Mucosa of descending colon (tissue), 3 donors: ENCODE results near the gene FADS2. TPM values are rescaled to one million over a fixed set of nuclear protein-coding genes. Genes with fewer than 3 reads are reported as not detected.

Source experiments
- ATAC-seq: fragments of 200-7000 bp; cut with Tn5 transposase; one replicate; pipeline ENCODE4 v1.9.1; 2020; ENCODE audit warnings: mild to moderate bottlenecking, moderate library complexity
- DNase-seq, 3 donors: peaks; one replicate each; pipeline ENCODE4 v3.0.0-alpha.2; 2020
- H3K36me3 ChIP-seq: fragments of 200-600 bp; one replicate; pipeline ENCODE4 v1.8.0; 2021; ENCODE audit warnings: low read depth, mild to moderate bottlenecking
- H3K4me1 ChIP-seq: fragments of 200-600 bp; one replicate; pipeline ENCODE4 v1.8.0; 2021; ENCODE audit warnings: low read depth, mild to moderate bottlenecking
- H3K4me3 ChIP-seq: fragments of 200-600 bp; one replicate; pipeline ENCODE4 v1.8.0; 2021; ENCODE audit warnings: mild to moderate bottlenecking
- H3K9me3 ChIP-seq: fragments of 200-600 bp; one replicate; pipeline ENCODE4 v1.8.0; 2021; ENCODE audit warnings: mild to moderate bottlenecking
- intact Hi-C, 2 donors: fragments of 100-400 bp; cut with DNase I in 1 of 2; cut with micrococcal nuclease in 1 of 2; formaldehyde crosslinking; loops; one replicate each; pipeline versions ENCODE4 v1.11.0 to v1.11.1; 2022; cut with DNase I, micrococcal nuclease
- total RNA-seq, 3 donors: library from RNA; stranded (reverse); fragmentation: NEBNext Ultra II Directional in 2 of 3; extraction: Animal tissue kit (Norgen Biotek cat#: 25700) in 2 of 3; gene quantifications; one replicate each; pipeline versions ENCODE4 v1.2.1 to v1.2.4, GENCODE V29; 2021 to 2023
- TF ChIP-seq, protein P1 (sequence below): fragments of 200-600 bp; IDR thresholded peaks from one replicate; pipeline ENCODE4 v1.8.0; 2022; ENCODE audit warnings: antibody characterized with exemption, mild to moderate bottlenecking
- donor health status: DM: no; HTN: no; CAD: no; lungs with moderate emphysema.
- donor health status: DM: no; HTN: no; CAD: no.
- donor health status: DM: no; HTN: yes; CAD: no.

Gene FADS2
- total RNA-seq, 3 donors from 2014 or later: 2.5 to 29.3 (median 8.6) TPM

DNA sequence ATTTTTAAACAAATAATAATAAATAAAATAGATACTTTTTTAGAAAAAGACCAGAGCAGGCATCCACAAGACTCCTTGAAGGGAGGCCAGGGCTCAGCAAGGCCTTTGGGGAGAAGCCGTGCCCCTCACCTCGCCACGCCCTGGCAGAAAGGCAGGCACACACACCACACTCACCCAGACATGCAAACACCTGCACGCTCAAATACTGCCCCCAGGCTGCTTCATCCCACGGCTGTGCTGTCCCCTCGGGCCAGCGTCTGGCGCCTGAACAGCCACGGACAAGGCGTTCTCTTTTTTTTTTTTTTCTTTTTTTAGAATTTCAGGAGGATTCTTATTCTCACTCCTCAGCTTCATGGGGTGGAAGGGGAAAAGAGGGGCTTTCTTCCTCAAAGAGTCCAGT is 61.7 kb downstream of the FADS2 start:
- ATAC-seq (no peak), DNase-seq (no peak)
- Histone ChIP-seq H3K4me3 (no peak overlapping the region), H3K4me1 (peaks cover 14% of the 10 kb centered on the region), H3K36me3 (no peaks in the 10 kb centered on the region), H3K9me3 (no peaks in the 10 kb centered on the region)
- intact Hi-C loops: loop anchor here in 1 of 2 donors (10.0 kb wide), 1 partner anchor 55 kb away; no protein-coding TSS in a partner anchor
- TF ChIP-seq, protein P1, sequence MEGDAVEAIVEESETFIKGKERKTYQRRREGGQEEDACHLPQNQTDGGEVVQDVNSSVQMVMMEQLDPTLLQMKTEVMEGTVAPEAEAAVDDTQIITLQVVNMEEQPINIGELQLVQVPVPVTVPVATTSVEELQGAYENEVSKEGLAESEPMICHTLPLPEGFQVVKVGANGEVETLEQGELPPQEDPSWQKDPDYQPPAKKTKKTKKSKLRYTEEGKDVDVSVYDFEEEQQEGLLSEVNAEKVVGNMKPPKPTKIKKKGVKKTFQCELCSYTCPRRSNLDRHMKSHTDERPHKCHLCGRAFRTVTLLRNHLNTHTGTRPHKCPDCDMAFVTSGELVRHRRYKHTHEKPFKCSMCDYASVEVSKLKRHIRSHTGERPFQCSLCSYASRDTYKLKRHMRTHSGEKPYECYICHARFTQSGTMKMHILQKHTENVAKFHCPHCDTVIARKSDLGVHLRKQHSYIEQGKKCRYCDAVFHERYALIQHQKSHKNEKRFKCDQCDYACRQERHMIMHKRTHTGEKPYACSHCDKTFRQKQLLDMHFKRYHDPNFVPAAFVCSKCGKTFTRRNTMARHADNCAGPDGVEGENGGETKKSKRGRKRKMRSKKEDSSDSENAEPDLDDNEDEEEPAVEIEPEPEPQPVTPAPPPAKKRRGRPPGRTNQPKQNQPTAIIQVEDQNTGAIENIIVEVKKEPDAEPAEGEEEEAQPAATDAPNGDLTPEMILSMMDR: no peak

DNA sequence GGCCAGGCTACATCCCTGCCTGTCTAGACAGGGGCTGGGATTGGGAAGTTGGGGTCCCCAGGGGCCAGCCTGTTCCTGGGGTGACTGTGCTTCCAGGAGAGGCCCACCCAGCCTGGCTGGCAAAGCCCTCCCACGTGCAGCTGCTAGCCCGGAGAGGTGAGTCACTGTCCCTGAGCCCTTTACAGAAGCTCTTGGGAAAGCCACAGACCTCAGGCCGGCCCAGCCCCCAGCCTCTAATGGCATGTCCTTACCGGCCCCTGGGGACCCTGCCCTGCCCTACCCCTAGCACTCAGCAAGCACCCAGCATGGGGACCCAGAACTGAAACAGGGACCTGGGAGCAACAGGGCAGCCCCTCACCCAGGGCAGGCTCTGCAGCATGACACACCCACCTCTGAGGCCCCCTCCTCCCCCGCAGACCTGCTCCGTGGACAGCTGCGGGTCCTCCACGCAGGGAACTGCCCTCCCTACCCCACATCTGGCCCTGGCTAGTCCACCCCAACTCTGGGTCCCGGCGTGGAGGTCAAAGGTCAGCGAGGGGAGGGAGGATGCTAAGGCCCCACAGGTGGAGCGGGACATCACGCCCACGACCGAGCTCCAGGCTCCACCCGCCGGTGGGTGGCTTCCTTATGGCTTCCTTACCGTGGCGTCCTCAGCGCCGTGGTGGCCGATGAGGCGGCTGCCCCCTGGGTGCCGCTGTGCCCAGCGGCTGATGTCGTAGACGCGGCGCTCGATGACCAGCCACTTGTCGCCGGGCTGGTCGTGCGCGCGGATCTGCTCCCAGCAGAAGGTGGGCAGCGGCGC is 62.6 kb downstream of the FADS2 start:
- Histone ChIP-seq H3K36me3 (no peaks in the 10 kb centered on the region), H3K4me1 (peaks cover 14% of the 10 kb centered on the region), H3K4me3 (peak overlapping the region; percentile 31), H3K9me3 (no peaks in the 10 kb centered on the region)
- intact Hi-C loops: loop anchor here in 1 of 2 donors (10.0 kb wide), 1 partner anchor 54 kb away; no protein-coding TSS in a partner anchor
- DNase-seq (peak; percentile 40 to 75 (median 64)), ATAC-seq (peak; percentile 16)
- TF ChIP-seq, protein P1: no peak

DNA sequence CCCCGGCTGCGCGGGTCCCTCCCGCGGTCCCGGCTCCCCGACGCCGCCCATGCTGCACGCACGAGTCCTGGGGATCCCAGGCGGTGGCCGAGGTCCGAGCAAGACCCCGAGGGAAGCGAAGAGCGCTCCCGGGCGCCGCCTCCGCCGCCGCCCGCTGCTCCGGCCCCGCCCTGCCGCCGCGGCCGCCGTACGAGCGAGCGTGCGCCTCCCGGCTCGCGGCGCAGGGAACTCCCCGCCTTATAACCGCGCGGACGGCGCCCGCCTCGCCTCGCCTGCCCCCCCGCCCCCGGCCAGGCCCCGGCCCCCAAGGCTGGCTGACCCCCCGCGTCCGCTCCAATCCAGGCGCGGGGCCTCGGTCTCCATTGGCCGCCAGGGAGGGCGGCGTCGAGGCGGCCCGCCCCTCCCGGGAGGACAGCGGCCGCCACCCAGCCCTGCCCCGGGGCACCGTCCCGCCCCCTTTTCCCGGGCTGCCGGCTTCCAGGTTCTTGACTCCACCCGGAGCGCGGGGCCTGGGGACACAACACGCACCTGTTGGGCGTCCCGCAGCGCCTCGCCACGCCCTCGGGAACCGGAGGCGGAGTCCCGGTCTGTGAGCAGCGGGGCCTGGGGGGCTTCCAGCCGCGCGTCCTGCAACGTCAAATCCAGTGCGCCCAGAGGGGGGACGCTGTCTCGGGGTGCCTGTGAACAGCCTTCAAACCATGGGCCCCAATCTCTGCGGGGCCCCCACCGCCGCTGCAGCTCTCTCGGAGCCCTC is 63.4 kb downstream of the FADS2 start, which contains the start of gene FADS3:
Gene FADS3 (minus strand): TSS at position 215 of the 754 bp plus-strand sequence. CDS start 164 bp downstream, at position 51.
- H3K4me3 ChIP-seq: peak within 1 kb of the TSS; percentile 31
- intact Hi-C loops: loop anchor here in 1 of 2 donors (10.0 kb wide), 1 partner anchor 53 kb away; no protein-coding TSS in a partner anchor

DNA sequence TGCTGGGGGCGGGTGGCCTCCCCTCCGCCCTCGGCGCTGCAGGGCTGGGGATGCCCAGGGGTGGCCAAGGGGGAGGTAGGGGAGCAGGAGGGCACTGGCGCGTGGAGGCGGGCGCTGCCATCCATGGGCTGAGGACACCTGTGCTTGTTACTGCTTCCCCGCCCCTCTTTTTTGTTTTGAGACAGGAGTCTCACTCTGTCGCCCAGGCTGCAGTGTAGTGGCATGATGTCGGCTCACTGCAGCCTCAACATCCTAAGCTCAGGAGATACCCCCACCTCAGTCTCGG is 63.9 kb downstream of the FADS2 start:
- intact Hi-C loops: loop anchor here in 1 of 2 donors (10.0 kb wide), 1 partner anchor 53 kb away; no protein-coding TSS in a partner anchor
- TF ChIP-seq, protein P1: no peak
- H3K4me1 ChIP-seq: peaks cover 14% of the 10 kb centered on the region
- H3K9me3 ChIP-seq: no peaks in the 10 kb centered on the region
- H3K4me3 ChIP-seq: no peak overlapping the region
- ATAC-seq (peak; percentile 42), DNase-seq (no peak)
- no peaks in the 10 kb centered on the region for H3K36me3 ChIP-seq

More for the DNA sequence above, 63.4 kb downstream of the FADS2 start, which contains the start of gene FADS3:
- TF ChIP-seq, protein P1: no peak
- no peaks in the 10 kb centered on the region for H3K36me3 ChIP-seq
- peaks cover 14% of the 10 kb centered on the region for H3K4me1 ChIP-seq
- no peaks in the 10 kb centered on the region for H3K9me3 ChIP-seq
- ATAC-seq (peak; percentile 95), DNase-seq (peak; percentile 86 to 92 (median 91))

DNA sequence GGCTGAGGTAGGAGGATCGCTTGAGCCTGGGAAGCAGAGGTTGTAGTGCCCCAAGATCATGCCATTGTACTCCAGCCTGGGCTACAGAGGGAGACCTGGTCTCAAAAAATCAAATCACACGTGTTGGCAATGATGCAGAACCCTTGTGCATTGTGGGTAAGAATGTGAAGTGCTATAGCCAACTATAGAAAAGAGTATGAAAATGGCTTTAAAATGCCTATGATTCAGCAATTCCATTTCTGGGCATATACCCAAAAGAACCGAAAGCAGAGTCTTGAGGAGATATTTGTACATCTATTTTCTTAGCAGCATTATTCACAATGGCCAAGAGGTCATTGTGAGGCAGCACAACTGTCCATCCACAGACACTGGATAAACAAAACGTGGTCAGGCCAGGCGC is 65.9 kb downstream of the FADS2 start:
- ATAC-seq (no peak), DNase-seq (no peak)
- H3K9me3 ChIP-seq: no peaks in the 10 kb centered on the region
- TF ChIP-seq, protein P1: no peak
- H3K4me1 ChIP-seq: peaks cover 14% of the 10 kb centered on the region
- H3K36me3 ChIP-seq: no peaks in the 10 kb centered on the region
- intact Hi-C loops: loop anchor here in 1 of 2 donors (10.0 kb wide), 1 partner anchor 51 kb away; no protein-coding TSS in a partner anchor
- H3K4me3 ChIP-seq: no peak overlapping the region
